ENCODE results near the gene CELF5. TPM values are rescaled to one million over a fixed set of nuclear protein-coding genes. Genes with fewer than 3 reads are reported as not detected.

CELF5 gene
- total and polyA plus RNA-seq, 9 of the 15 experiments (the other 6 are each of a cell fraction or from before 2014, with no cell fraction given) = 0.01 to 0.56 (median 0.22) TPM

GRCh38 chr19:3302755-3303154, 78.3 kb downstream of the CELF5 start (continued):
- no peak for TF ChIP-seq PCBP1 (IDR thresholded peaks at IDR 0.05; ENCODE audit: low read depth, low read length, poor library complexity, severe bottlenecking)
- TF ChIP-seq ZFP36 (IDR thresholded peaks at IDR 0.05; ENCODE audit: low read depth, low read length, partially characterized antibody) = peak; percentile 64
- TF ChIP-seq SMARCA5 (IDR thresholded peaks at IDR 0.05) = no peak
- peak; percentile 94 for TF ChIP-seq CBX5 (IDR thresholded peaks at IDR 0.05; ENCODE audit: borderline replicate concordance, low read depth)
- TF ChIP-seq AFF4 (CRISPR knock-in tag; IDR thresholded peaks at IDR 0.05) = no peak
- TF ChIP-seq CTCFL (IDR thresholded peaks at IDR 0.05; ENCODE audit: borderline replicate concordance, insufficient read depth, low read depth, low read length, poor library complexity, severe bottlenecking) = peak; percentile 65
- TF ChIP-seq BCLAF1 (IDR thresholded peaks at IDR 0.05; ENCODE audit: borderline replicate concordance in 1 of 2, control insufficient read depth in 1 of 2, low read depth in 2 of 2, low read length in 1 of 2) = no peak
- TF ChIP-seq, protein P1, sequence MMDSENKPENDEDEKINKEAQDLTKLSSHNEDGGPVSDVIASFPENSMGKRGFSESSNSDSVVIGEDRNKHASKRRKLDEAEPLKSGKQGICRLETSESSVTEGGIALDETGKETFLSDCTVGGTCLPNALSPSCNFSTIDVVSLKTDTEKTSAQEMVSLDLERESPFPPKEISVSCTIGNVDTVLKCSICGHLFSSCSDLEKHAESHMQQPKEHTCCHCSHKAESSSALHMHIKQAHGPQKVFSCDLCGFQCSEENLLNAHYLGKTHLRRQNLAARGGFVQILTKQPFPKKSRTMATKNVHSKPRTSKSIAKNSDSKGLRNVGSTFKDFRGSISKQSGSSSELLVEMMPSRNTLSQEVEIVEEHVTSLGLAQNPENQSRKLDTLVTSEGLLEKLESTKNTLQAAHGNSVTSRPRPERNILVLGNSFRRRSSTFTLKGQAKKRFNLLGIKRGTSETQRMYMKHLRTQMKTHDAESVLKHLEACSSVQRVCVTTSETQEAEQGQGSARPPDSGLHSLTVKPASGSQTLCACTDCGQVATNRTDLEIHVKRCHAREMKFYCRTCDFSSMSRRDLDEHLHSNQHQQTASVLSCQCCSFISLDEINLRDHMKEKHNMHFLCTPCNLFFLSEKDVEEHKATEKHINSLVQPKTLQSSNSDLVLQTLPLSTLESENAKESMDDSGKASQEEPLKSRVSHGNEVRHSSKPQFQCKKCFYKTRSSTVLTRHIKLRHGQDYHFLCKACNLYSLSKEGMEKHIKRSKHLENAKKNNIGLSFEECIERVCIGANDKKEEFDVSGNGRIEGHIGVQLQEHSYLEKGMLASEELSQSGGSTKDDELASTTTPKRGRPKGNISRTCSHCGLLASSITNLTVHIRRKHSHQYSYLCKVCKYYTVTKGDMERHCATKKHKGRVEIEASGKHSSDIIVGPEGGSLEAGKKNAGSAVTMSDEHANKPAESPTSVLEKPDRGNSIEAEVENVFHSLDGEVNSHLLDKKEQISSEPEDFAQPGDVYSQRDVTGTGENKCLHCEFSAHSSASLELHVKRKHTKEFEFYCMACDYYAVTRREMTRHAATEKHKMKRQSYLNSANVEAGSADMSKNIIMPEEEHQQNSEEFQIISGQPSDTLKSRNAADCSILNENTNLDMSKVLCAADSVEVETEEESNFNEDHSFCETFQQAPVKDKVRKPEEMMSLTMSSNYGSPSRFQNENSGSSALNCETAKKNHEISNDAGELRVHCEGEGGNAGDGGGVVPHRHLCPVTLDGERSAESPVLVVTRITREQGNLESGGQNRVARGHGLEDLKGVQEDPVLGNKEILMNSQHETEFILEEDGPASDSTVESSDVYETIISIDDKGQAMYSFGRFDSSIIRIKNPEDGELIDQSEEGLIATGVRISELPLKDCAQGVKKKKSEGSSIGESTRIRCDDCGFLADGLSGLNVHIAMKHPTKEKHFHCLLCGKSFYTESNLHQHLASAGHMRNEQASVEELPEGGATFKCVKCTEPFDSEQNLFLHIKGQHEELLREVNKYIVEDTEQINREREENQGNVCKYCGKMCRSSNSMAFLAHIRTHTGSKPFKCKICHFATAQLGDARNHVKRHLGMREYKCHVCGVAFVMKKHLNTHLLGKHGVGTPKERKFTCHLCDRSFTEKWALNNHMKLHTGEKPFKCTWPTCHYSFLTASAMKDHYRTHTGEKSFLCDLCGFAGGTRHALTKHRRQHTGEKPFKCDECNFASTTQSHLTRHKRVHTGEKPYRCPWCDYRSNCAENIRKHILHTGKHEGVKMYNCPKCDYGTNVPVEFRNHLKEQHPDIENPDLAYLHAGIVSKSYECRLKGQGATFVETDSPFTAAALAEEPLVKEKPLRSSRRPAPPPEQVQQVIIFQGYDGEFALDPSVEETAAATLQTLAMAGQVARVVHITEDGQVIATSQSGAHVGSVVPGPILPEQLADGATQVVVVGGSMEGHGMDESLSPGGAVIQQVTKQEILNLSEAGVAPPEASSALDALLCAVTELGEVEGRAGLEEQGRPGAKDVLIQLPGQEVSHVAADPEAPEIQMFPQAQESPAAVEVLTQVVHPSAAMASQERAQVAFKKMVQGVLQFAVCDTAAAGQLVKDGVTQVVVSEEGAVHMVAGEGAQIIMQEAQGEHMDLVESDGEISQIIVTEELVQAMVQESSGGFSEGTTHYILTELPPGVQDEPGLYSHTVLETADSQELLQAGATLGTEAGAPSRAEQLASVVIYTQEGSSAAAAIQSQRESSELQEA (IDR thresholded peaks at IDR 0.05; ENCODE audit: low read depth) = no peak
- no peak for TF ChIP-seq ETV5 (CRISPR knock-in tag; IDR thresholded peaks at IDR 0.05; ENCODE audit: low read depth)

Measured in K562 (cell line).